Mesenchymal stem cell (in vitro differentiated cells and primary cell): ENCODE results near the gene RBMS1.

ENCODE experiments used
- DNase-seq: peaks from one replicate; pipeline ENCODE4 v3.0.0-alpha.2; 2013
- H2AFZ ChIP-seq: one replicate; pipeline ENCODE4 v1.6.1; 2013; ENCODE audit warnings: low read depth, mild to moderate bottlenecking, control low read depth, inconsistent platforms, low read length, moderate library complexity
- H2AK5ac ChIP-seq: 2 replicates; pipeline ENCODE4 v1.6.1; 2013; ENCODE audit warnings: low read length, moderate library complexity, mild to moderate bottlenecking, inconsistent platforms; ENCODE audit not compliant: severe bottlenecking
- H2BK120ac ChIP-seq: one replicate; pipeline ENCODE4 v1.6.1; 2013; ENCODE audit warnings: low read depth, mild to moderate bottlenecking, inconsistent platforms, low read length, moderate library complexity
- H2BK12ac ChIP-seq, 2 experiments: one replicate each; pipeline ENCODE4 v1.6.1; 2013; ENCODE audit warnings: inconsistent platforms in 2 of 2, low read length in 2 of 2, mild to moderate bottlenecking in 2 of 2, moderate library complexity in 2 of 2, control low read depth in 1 of 2
- H2BK15ac ChIP-seq: one replicate; pipeline ENCODE4 v1.6.1; 2013; ENCODE audit warnings: mild to moderate bottlenecking, low read depth, inconsistent platforms; ENCODE audit not compliant: poor library complexity, severe bottlenecking
- H2BK5ac ChIP-seq: 2 replicates; pipeline ENCODE4 v1.6.1; 2013; ENCODE audit warnings: low read depth, mild to moderate bottlenecking, low read length, control low read depth, inconsistent platforms; ENCODE audit not compliant: poor library complexity, severe bottlenecking
- H3K14ac ChIP-seq, 2 experiments: one replicate each; pipeline ENCODE4 v1.6.1; 2013; ENCODE audit warnings: inconsistent platforms in 2 of 2, low read length in 2 of 2, control low read depth in 1 of 2, mild to moderate bottlenecking in 1 of 2, moderate library complexity in 1 of 2
- H3K18ac ChIP-seq, 2 experiments: one replicate each; pipeline ENCODE4 v1.6.1; 2013; ENCODE audit warnings: inconsistent platforms in 2 of 2, low read length in 2 of 2, control low read depth in 1 of 2, low read depth in 1 of 2, mild to moderate bottlenecking in 1 of 2
- H3K23ac ChIP-seq, 2 experiments: one replicate each; pipeline ENCODE4 v1.6.1; 2013; ENCODE audit warnings: inconsistent platforms in 2 of 2, low read length in 2 of 2, mild to moderate bottlenecking in 2 of 2, moderate library complexity in 2 of 2, control low read depth in 1 of 2
- H3K27ac ChIP-seq: 2 replicates; pipeline ENCODE4 v1.5.1; 2013; ENCODE audit warnings: mild to moderate bottlenecking, moderate library complexity, low read length, control low read depth, inconsistent platforms; ENCODE audit not compliant: poor library complexity, severe bottlenecking
- H3K27me3 ChIP-seq, 2 experiments: 2 replicates each; pipeline versions ENCODE4 v1.6.1 to v1.7.0; 2013; ENCODE audit warnings: low read length in 2 of 2, mild to moderate bottlenecking in 2 of 2, moderate library complexity in 2 of 2, control low read depth in 1 of 2, inconsistent platforms in 1 of 2; ENCODE audit not compliant: control insufficient read depth in 1 of 2, insufficient read depth in 1 of 2
- H3K36me3 ChIP-seq, 2 experiments: 2 replicates each; pipeline versions ENCODE4 v1.6.1 to v1.7.0; 2013; ENCODE audit warnings: low read length in 2 of 2, control low read depth in 1 of 2, inconsistent platforms in 1 of 2, low read depth in 1 of 2, mild to moderate bottlenecking in 1 of 2; ENCODE audit not compliant: insufficient read depth in 2 of 2, control insufficient read depth in 1 of 2
- H3K4ac ChIP-seq, 2 experiments: one replicate each; pipeline ENCODE4 v1.6.1; 2013; ENCODE audit warnings: inconsistent platforms in 2 of 2, low read length in 2 of 2, mild to moderate bottlenecking in 2 of 2, moderate library complexity in 2 of 2, control low read depth in 1 of 2, low read depth in 1 of 2
- H3K4me1 ChIP-seq: 2 replicates; pipeline ENCODE4 v1.6.1; 2013; ENCODE audit warnings: low read depth, low read length, control low read depth; ENCODE audit not compliant: control insufficient read depth, insufficient read depth
- H3K4me2 ChIP-seq: 2 replicates; pipeline ENCODE4 v1.6.1; 2013; ENCODE audit warnings: low read length, mild to moderate bottlenecking, inconsistent platforms; ENCODE audit not compliant: poor library complexity, severe bottlenecking
- H3K4me3 ChIP-seq, 2 experiments: 2 replicates each; pipeline versions ENCODE4 v1.5.1 to v1.7.0; 2013; ENCODE audit warnings: low read length in 2 of 2, mild to moderate bottlenecking in 2 of 2, control low read depth in 1 of 2, low read depth in 1 of 2; ENCODE audit not compliant: insufficient read depth in 1 of 2
- H3K79me1 ChIP-seq: replicated peaks from 2 replicates; pipeline ENCODE4 v1.6.1; 2013; ENCODE audit warnings: mild to moderate bottlenecking, control low read depth, low read length, inconsistent platforms; ENCODE audit not compliant: poor library complexity, severe bottlenecking
- H3K9ac ChIP-seq: 2 replicates; pipeline ENCODE4 v1.7.0; 2013; ENCODE audit warnings: mild to moderate bottlenecking, low read length, moderate library complexity
- H3K9me3 ChIP-seq: 2 replicates; pipeline ENCODE4 v1.7.0; 2013; ENCODE audit warnings: mild to moderate bottlenecking, low read length; ENCODE audit not compliant: control insufficient read depth
- H4K8ac ChIP-seq: one replicate; pipeline ENCODE4 v1.6.1; 2013; ENCODE audit warnings: inconsistent platforms, mild to moderate bottlenecking, low read length, moderate library complexity
- H4K91ac ChIP-seq: one replicate; pipeline ENCODE4 v1.6.1; 2013; ENCODE audit warnings: mild to moderate bottlenecking, low read length, inconsistent platforms
- WGBS: methylation state at CpG from one replicate; pipeline ENCODE4 v1.1.7; 2013; ENCODE audit warnings: mixed read lengths; 5-methylcytosine and 5-hydroxymethylcytosine counted together

RBMS1 gene

DNA sequence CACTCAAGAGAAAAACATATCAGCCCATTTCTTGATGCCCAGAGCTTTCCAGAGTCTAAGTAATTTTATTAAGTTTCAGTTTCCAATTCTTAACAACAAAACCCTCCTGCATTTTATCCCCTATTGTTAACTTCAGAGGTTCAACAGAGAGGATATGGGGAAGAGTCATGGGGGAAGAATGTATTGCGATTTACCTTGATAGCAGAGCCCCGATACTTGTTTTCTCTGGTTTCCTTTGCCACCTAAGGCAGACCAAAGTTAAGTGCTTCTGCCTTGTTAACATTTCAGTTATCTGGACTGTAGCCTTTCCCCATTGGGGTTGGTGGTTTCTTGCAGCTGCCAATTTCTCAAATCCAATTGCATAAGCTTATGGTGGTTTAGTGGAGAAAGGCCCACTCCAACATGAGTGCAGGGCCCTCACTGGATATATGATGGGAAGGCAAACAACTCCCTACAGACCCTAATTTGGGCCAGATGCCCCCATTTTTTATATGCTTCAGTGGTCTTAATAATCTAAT, 211.5 kb downstream of the RBMS1 start:
- Histone ChIP-seq H3K14ac (no peak overlapping the region), H4K8ac (no peak overlapping the region), H3K23ac (no peak overlapping the region), H3K18ac (no peak overlapping the region), H3K27ac (no peak overlapping the region), H3K4me2 (no peak overlapping the region), H2AK5ac (no peak overlapping the region), H2BK15ac (no peak overlapping the region), H3K4me1 (peaks cover 1% of the 10 kb centered on the region), H3K4me3 (no peak overlapping the region), H3K27me3 (no peaks in the 10 kb centered on the region), H3K4ac (no peak overlapping the region), H2AFZ (no peak overlapping the region), H4K91ac (no peak overlapping the region), H3K9ac (peak overlapping the region; percentile 30), H3K79me1 (peaks cover 6% of the 10 kb centered on the region), H2BK5ac (no peak overlapping the region), H3K9me3 (no peaks in the 10 kb centered on the region), H2BK12ac (no peak overlapping the region), H2BK120ac (no peak overlapping the region), H3K36me3 (peaks cover 9 to 96% of the 10 kb centered on the region in 2 experiments)
- WGBS, result 100% methylated on average over 2 of the region's 2 CpGs
- no peak for DNase-seq

DNA sequence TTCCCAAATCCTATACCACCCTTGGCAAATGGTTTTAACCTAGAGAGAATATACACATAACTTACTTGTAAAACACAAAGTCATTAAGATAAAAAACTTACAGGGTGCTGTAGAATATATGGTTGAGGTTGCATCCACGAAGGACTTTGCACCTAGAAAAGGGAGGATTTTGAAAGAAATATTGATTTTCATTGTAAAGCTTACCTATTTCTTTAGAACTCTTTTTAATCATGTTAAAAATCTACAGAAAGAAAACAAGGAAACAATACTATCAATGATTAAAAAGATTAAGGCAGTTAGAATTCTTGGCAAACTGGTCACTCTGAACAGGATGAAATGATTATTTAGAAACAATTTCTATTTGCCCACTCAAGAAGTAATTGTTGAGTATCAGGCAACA, 212.4 kb downstream of the RBMS1 start:
- peaks cover 6% of the 10 kb centered on the region for H3K79me1 ChIP-seq
- WGBS, result no CpG with 5 or more reads among the region's 1 CpG
- no peak overlapping the region for H3K18ac ChIP-seq
- H2BK15ac ChIP-seq, result no peak overlapping the region
- no peak overlapping the region for H3K23ac ChIP-seq
- H3K9me3 ChIP-seq, result no peaks in the 10 kb centered on the region
- DNase-seq, result no peak
- H2BK120ac ChIP-seq, result no peak overlapping the region
- H3K9ac ChIP-seq, result peak overlapping the region; percentile 3
- H3K4me3 ChIP-seq, result no peak overlapping the region
- no peak overlapping the region for H3K27ac ChIP-seq
- no peak overlapping the region for H3K4me2 ChIP-seq
- H2BK12ac ChIP-seq, result no peak overlapping the region
- H3K14ac ChIP-seq, result no peak overlapping the region
- no peak overlapping the region for H2AFZ ChIP-seq
- H2BK5ac ChIP-seq, result no peak overlapping the region
- H4K8ac ChIP-seq, result no peak overlapping the region
- H3K4me1 ChIP-seq, result peaks cover 2% of the 10 kb centered on the region
- no peaks in the 10 kb centered on the region for H3K27me3 ChIP-seq
- no peak overlapping the region for H4K91ac ChIP-seq
- peaks cover 11 to 97% of the 10 kb centered on the region in 2 experiments for H3K36me3 ChIP-seq
- H3K4ac ChIP-seq, result no peak overlapping the region
- no peak overlapping the region for H2AK5ac ChIP-seq

DNA sequence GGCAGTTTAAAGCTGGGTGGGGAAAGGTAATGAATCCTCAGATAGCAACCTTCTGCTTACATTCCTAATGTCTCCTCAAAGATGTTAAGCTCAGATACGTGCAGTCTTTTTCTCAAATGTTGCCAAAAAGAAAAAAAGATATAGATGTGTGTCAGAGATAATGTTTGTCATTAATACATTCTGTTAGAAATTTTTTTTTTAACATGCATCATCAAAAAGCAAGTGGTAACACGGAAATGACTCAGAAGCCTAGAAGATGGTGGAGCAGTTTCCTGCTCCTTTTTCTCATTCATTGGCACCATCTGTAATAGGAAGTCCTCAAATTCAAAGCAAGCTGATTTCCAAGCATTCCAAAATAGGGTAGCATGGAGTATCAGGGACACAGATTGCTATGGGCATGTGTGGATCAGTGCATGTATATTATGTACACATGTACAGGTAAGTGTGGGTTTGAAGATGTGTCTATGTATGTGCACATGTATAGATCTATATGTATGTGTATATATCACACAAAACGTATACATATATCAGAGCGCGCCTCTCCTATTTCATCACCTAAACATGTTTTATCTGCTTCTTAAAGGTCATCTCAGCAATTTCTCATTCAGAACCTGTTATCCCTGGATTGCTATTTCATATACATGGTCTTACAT, 213.7 kb downstream of the RBMS1 start:
- no peak overlapping the region for H3K4me3 ChIP-seq
- H2BK12ac ChIP-seq, result no peak overlapping the region
- no peak overlapping the region for H3K14ac ChIP-seq
- H2BK120ac ChIP-seq, result no peak overlapping the region
- no peak overlapping the region for H3K18ac ChIP-seq
- peak overlapping the region; percentile 72 for H3K9ac ChIP-seq
- no peak overlapping the region for H3K4me2 ChIP-seq
- no peak overlapping the region for H2BK15ac ChIP-seq
- H3K23ac ChIP-seq, result no peak overlapping the region
- H3K36me3 ChIP-seq, result peaks cover 6 to 99% of the 10 kb centered on the region in 2 experiments
- 92% methylated on average over 4 of the region's 5 CpGs for WGBS
- peak overlapping the region; percentile 23 for H3K27ac ChIP-seq
- no peak overlapping the region for H2BK5ac ChIP-seq
- peaks cover 3% of the 10 kb centered on the region for H3K4me1 ChIP-seq
- peak overlapping the region; percentile 27 for H2AK5ac ChIP-seq
- H4K8ac ChIP-seq, result no peak overlapping the region
- DNase-seq, result no peak
- H3K9me3 ChIP-seq, result no peaks in the 10 kb centered on the region
- no peak overlapping the region for H4K91ac ChIP-seq
- no peaks in the 10 kb centered on the region for H3K27me3 ChIP-seq
- H2AFZ ChIP-seq, result no peak overlapping the region
- peaks cover 4% of the 10 kb centered on the region for H3K79me1 ChIP-seq
- H3K4ac ChIP-seq, result no peak overlapping the region

DNA sequence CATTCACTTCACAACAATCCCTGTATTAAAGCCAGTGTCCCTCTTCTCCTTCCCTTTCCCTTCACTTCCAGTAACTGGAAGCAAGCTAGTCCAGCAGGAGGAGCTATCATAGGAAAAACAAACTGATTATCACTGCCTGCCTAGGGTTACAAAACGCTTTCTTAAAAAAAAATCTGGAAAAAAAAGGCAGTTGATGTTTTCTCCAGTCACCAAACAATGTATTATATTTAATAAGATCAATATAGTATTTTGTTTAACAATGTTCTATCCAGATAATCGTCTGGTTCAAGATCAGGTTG, 214.8 kb downstream of the RBMS1 start:
- Histone ChIP-seq H3K36me3 (peaks cover 5 to 98% of the 10 kb centered on the region in 2 experiments), H3K14ac (no peak overlapping the region), H2BK5ac (no peak overlapping the region), H2BK12ac (no peak overlapping the region), H4K8ac (no peak overlapping the region), H3K9me3 (no peaks in the 10 kb centered on the region), H3K9ac (peak overlapping the region; percentile 72), H3K27me3 (no peaks in the 10 kb centered on the region), H2AFZ (no peak overlapping the region), H3K23ac (no peak overlapping the region), H2BK120ac (no peak overlapping the region), H2BK15ac (no peak overlapping the region), H3K4ac (no peak overlapping the region), H3K18ac (no peak overlapping the region), H4K91ac (no peak overlapping the region), H3K79me1 (peaks cover 2% of the 10 kb centered on the region), H3K4me2 (no peak overlapping the region), H3K4me3 (no peak overlapping the region), H2AK5ac (no peak overlapping the region), H3K4me1 (peaks cover 3% of the 10 kb centered on the region), H3K27ac (peak overlapping the region; percentile 13)
- DNase-seq, result peak; percentile 56
- no CpG with 5 or more reads among the region's 2 CpGs for WGBS
